Superior temporal gyrus (tissue), 1 donor: Measurements from ENCODE around the gene MAGT1.
"Not testable (repeated sequence)": the region's sequence is repeated elsewhere in the genome, so short reads cannot be mapped to it uniquely, and the experiment has no call there.

ENCODE experiments used
- DNase-seq: peaks from one replicate; pipeline ENCODE4 v3.0.0-alpha.2; 2016; ENCODE audit errors: extremely low spot score

MAGT1 gene

DNA sequence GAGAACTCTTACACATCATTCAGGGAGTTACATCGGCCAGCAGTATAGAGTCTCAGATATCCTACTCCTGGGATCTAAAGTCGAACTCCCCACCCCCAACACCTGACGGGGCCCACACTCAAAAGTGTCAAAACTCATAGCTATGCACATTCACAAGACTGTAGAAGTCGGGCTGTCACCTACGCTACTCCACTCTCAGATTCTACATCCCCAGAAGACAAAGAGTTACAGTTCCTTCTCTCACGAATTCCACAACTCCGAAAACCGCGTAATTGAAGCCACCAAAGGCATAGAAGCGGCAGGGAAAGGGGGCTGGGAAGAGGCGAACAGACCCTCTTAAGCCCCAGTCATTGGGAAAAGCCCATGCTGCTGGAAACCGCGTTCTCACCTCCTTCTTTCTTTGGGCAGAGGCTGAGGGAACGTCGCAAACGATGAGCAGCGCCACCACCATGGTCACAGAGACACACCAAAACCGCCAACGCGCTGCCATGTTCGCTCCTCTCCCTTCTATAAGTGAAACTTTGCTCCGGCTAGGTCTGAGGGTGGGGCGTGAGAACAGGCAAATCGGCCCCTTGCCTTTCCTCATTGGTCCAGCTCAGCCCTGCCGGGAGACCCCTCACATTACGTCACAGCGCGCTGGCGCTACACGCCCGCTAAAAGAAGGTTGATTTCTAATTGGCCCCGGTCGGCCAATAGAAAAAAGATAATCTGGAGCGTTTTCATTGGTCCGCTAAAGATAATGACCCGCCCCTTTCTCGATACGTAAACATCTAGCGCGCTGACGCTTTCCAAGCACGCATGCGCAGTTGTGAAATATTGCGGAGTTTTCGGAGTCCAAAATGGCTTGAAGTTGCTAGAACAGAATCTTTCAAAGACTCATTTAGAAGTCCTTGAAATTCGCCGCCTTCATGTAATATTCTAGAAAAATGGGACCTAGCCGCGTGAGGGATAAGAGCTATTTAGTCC is at the start of gene MAGT1:
TSS of gene MAGT1 (minus strand) at position 515 of the 966 bp plus-strand sequence. CDS start at position 490, 25 bp downstream.
- peak; percentile 97 for DNase-seq

DNA sequence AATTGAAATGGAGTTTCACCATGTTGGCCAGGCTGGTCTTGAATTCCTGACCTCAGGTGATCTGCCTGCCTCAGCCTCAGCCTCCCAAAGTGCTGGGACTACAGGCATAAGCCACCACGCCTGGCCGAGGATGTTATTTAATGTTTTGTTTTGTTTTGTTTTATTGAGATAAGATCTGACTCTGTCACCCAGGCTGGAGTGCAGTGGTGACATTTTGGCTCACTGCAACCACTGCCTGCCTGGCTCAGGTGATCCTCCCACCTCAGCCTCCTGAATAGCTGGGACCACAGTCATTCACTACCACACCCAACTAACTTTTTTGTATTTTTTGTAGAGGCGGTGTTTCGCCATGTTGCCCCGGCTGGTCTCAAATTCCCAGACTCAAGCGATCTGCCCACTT is 49.8 kb upstream of the MAGT1 start:
- not testable (repeated sequence) for DNase-seq

DNA sequence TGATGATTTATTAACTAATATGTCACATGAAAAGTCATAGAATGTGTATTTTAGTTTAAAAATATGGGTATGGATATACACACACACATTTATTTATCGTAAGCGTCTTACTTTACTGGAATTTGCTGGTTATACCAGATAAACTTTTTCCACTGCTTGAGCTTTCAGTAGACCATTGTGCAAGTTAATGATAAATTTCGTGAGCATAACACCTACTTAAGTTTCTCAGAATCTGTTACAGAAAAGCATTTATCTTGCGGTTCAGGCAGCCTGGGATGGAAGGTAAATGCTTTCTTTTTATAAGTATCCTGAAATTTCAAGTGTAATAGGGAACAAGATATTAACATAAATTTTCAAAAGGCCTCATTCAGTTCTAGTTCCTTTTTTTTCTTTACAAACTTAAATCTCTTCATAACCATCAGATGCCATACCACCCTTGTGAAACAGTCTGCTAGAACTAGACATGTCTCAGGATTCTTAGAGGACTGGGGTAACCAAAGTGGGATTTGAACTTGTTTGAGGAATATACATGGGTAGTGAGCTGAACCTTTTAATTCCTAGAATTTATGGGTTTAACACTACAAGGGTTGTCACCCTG is 42.9 kb upstream of the MAGT1 start:
- DNase-seq, result no peak

DNA sequence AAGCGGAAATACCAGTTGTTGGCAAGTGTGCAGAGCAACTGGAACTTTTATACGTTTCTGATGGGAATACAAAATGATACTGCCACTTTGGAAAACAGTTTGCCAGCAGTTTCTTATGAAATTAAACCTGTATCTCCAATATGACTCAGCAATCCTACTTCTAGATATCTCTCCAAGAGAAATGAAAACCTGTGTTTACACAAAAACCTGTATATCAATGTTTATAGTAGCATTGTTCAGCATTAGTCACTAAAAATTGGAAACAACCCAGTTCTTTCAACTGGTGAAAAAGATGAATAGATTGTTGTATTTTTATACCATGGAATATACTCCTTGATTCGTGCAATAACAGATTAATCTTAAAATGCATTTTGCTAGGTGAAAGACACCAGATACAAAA is 42.1 kb upstream of the MAGT1 start:
- DNase-seq, result no peak

DNA sequence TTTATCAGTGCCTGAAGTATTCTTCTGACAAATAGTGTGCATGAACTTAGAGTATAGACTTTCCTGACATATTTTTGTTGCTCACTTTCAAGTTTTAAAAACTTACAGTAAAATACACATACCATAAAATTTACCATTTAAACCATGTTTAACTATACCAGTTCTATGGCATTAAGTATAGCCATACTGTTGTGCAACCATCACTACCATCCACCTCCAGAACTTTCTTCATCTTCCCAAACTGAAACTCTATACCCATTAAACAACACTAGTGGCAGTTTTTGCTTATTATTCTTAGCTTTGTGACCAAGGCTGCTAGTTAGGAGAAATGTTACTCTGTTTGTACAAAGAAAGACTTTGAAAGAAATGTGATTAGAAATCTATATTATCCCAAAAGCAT is 41.1 kb upstream of the MAGT1 start:
- no peak for DNase-seq

DNA sequence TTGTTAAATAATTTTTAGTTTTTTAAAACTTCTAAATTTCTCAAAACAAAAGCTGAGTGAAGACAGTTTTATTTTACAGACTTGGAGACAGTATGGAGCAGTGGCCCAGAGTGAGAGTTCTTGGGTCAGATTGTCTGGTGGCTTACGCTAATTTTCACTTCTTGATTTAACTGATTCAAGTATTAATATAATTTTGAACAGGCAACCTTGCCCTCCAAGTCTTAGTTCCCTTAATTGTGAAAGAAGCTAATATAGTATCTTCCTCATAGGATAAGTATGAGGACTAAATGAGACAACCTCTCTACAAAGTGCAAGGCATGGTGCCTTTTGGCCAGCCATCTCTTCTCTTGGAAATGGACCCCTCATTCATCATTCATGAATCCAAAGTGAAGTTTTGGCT is 40.7 kb upstream of the MAGT1 start:
- DNase-seq, result no peak

DNA sequence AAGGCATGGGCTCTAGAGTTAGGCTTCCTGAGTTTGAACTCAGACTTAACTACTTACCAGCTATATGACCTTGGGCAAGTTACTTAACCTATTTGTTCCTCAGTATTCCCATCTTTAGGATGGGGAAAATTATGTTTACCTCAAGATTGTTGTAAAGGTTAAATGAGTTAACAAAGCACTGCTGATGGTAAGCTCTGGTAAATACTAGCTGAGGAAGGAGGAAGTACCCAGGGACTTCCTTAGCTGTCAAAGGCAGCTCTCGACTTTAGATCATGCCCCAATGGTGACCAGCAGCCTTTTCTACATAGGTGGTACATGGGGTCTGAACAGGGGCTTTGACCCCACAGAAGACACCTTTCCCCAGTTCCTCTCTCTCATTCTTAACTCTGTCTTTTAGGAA is 35.3 kb upstream of the MAGT1 start:
- no peak for DNase-seq

DNA sequence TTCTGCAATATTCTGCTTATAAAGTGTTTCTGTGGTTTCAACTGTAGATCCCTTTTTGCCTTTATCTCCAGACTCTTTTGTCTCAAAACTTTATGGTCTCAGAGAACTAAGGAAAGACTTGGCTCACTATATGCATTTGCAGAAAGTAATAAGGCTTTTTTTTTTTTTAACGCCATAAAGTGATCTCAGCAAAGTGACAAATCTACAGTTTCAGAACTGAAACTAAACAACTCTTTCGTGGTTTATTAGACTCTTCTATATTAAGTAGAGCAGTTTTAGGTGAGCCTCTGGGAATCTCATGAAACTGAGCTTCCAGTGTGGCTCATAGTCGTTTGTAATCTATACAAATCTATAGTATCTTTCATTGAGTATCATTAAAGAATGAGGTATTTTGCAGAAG is 30.5 kb upstream of the MAGT1 start:
- no peak for DNase-seq

DNA sequence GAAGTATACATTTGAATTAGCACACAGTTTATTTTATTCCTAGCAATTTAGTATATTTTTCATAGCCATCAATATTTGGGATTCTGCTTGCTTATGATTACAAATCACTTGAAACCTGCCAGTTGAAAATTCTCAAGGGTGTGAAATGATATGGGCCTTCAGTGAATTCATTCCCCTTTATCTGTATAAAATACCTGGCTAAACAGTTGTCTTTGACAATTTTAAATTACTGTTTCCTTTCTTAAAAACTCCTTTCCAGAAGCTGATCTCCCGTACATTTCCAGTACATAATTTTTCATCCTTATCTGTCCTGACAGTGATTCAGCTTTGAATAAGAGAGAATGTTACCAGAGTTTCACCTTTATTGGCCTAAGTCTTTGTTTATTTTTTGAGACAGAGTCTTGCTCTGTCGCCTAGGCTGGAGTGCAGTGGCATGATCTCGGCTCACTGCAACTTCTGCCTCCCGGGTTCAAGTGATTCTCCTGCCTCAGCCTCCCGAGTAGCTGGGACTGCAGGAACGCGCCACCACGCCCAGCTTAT is 29.2 kb upstream of the MAGT1 start:
- DNase-seq, result no peak

DNA sequence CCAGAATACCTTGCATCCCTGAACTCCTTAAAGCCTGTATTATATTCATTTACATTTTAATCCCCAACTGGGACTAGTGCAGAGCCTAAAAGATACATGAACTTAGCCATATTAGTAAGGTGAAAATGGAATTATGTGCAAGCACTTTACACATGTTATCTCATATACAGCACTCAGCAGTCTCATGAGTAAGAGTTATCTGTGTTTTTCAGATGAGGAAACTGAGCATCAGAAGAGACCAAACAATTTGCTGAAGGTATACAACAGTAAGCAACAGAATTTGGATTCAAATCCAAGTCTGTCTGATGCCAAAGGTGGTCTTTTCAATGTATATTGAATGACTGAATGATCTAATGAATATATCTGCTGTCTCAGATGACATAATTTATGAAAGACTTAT is 27.6 kb upstream of the MAGT1 start:
- no peak for DNase-seq

DNA sequence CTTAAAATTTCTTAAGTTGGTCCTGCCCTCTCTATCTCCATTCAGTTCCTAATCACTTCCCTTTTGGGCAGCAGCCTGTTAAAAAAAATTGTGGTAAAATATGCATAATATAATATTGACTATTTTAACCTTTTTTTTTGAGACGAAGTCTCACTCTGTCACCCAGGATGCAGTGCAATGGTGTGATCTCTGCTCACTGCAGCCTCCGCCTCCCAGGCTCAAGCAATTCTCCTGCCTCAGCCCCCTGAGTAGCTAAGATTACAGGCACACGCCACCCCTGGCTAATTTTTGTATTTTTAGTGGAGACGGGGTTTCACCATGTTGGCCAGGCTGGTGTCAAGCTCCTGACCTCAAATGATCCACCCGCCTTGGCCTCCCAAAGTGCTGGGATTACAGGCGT is 24.1 kb upstream of the MAGT1 start:
- DNase-seq, result not testable (repeated sequence)

DNA sequence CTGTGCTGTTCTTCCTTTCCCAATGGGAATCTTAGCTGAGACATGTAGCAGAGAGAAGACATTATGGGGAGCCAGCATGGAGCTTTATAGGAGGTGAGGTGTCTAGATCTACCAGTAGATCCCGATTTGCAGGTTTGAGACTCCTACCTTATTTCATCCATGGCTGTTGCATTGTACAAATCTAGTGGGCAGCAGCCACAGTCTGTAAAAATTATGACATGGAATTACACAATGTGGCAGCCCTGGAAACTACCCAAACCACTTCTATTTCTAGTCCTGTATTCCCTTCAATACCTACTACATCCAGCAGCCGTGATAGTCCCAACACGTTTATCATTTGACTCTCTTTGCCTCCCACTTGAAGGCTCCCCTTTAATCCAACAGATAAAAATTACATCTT is 23.3 kb upstream of the MAGT1 start:
- DNase-seq, result no peak

DNA sequence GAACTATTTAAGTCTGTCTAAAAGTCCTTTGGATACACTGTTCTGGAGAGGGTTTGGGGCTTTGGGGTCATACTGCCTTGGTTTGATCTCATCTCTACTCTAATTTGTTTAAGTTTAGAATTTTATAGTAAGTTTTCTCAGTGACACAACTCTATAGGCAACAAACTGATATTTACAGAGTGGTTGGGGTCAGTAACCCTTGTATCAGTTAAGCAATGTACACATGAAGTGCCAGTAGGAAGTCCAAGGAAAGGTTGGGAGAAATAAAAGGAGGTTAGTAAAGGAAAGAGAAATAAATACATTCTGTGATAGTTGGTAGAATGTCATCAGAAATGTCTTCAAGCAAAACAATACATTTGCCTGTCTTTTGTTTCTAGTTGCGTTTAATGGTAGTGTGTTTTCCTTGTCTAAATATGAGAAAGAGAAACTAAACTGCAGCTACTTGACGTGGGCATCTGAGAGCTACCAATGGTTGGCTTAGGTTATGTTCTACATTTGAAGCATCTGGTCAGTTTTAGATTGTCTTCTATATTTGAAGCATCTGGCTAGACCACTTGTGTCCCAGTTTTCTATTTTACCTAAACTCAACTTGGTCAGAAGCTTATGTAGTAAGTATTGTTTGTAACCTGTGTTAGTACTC is 22.2 kb upstream of the MAGT1 start:
- DNase-seq, result no peak

DNA sequence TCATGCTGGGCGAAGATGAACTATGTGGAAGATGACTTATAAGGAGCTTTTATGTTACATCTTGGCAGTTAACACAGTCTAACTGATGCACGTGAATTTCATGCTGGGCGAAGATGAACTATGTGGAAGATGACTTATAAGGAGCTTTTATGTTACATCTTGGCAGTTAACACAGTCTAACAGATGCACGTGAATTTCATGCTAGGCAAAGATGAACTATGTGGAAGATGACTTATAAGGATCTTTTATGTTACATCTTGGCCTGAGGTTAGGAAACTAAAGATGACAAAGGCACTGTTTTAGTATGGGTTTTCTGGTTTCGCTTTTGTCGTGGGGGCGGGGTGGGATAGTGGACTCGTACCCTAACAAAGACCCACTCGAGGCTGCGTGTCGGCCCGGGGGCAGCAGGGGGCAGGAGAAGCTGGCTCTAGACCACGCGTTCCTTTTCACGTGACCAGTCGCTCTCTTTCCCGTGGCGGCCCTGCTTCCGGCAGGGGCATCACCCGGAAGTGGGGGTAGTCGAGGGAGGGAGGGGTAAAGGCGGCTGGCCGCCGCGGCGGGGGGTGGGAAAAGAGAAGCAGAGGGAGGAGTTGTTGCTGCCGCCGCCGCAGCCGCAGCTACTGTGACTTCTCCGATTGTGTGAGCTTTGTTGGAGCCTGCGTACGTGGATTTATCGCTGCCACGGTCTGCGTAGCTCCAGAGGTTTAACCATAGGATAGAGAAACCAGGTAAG is 15.0 kb upstream of the MAGT1 start, which contains the start of gene ATP7A:
TSS of gene ATP7A (plus strand) at position 586 of the 733 bp plus-strand sequence. CDS start 60,949 bp downstream, outside the sequence.
- peak; percentile 78 for DNase-seq

DNA sequence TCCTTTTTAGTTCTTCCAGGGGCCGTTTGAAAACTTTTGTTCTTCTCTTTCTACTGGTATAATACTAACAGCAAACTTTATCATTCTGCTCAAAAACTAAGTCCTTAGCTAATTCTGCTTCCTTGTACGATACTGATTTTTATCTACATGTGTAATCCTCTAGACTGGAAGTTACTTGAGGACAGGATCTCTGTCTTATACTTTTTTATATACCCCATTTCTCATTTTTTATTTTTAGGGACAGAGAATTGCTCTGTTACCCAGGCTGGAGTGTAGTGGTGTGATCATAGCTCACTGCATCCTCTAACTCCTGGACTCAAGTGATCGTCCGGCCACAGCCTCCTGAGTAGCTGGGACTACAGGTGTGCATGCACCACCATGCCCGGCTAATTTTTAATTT is 6.3 kb upstream of the MAGT1 start:
- DNase-seq, result no peak

DNA sequence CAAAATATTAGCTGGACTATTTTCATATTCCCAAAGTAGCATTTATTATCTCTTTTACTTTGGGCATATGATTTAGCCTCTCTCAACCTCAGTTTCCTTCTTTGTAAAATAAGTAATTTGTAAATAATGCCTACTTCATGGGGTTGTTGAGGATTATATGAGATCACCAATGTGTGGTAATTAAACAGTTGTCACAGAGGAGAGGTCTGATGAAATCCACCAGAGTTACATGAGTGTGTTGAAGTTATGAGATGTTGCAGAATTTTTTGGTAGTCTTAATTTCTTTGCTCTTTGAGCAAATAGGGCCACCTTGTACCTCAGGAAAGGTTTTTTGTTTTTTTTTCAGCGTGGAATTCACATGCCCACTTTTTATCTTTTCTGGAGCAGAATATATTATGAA is 5.5 kb upstream of the MAGT1 start:
- no peak for DNase-seq

DNA sequence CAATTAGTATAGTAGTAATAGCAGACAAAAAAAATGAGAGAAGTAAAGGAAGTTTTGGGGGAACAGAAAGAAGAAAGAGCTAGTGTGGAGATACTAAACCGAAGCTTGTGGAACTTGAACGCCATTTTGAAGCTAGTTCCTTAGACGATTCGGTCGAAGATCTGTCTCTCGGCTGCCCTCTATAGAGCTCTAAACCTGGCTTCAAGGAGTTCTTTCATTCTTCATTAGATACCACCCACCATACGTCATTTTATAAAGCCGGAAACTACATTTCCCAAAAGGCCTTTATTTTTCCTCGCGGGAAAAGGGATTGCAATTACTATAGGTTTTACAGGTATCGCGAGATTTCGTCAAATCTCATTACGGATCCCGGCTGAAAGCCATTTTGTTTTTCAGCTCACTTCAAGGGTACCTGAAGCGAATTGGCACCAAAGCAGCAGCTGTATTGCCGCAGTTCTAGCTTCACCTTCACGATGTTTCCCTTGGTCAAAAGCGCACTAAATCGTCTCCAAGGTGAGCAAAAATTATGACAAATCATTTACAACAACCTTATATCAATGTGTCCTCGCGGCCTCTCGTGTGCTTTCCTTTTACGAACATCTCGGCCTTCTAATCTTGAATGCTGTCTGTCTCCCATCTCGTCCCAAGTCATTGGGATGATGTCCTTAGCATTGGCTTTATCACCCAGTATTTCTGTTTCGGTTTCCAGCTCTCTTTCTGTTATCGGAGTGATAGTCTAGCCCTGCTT is 4.0 kb upstream of the MAGT1 start, which contains the start of gene COX7B:
TSS of gene COX7B (plus strand) at position 388 of the 748 bp plus-strand sequence. CDS start at position 474, 86 bp downstream.
- DNase-seq, result peak; percentile 99

DNA sequence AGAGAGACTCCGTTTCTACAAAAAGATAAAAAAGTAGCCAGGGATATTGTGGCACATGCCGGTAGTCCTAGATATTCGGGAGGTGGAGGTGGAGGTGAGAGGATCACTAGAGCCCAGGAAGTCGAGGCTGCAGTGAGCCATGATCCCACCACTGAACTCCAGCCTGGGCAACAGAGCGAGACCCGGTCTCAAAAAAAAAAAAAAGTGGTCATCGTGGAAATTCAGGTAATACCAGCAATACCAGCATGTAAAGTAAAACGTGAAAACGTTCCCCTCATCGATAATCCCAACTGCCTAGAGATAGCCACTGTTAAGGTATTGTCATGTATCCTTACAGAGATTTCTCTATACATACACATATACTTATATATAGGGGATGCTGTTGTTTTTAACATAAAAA is 1.5 kb downstream of the MAGT1 start:
- no peak for DNase-seq

DNA sequence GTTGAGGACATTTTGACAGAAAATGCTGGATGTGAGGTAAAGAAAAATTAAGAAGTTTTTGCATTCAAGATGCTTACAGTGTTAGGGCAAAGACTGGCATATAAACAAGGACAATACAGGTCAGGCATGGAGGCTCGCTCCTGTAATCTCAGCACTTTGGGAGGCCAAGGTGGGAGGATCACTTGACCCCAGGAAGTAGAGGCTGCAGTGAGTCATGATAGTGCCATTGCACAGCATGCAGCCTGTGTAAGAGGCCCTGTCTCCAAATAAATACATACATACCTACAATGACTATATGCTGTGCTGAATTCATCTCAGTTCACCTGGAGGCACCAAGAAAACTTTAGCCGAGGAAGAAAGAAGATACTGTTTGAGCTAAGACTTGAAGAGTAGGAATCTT is 2.3 kb downstream of the MAGT1 start:
- DNase-seq, result no peak

DNA sequence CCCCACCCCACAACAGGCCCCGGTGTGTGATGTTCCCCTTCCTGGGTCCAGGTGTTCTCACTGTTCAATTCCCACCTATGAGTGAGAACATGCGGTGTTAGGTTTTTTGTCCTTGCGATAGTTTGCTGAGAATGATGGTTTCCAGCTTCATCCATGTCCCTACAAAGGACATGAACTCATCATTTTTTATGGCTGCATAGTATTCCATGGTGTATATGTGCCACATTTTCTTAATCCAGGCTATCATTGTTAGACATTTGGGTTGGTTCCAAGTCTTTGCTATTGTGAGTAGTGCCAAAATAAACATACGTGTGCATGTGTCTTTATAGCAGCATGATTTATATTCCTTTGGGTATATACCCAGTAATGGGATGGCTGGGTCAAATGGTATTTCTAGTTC is 13.8 kb downstream of the MAGT1 start:
- not testable (repeated sequence) for DNase-seq

DNA sequence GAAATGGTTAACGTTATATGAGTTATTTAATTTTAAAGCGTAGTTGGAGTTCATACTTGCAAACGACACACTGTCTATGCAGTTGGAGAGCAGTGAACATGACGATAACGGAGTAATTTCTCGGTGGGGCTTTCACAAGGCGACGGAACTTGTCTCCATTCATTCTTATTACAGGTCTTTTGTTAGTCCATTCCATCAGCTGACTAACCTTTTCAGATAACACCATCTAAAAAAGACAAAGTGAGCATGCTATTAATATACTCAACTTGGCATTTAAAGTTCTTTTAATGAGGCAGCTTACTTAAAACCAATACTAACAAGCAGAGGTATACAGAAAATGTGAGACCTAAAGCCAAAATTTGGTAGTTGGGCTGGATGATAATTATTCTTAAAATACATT is 19.9 kb downstream of the MAGT1 start:
- DNase-seq, result no peak
